ENCODE measurements around the gene CCDC50.

The CCDC50 gene

GRCh38 chr3:191417457-191417729 is 88.2 kb downstream of the CCDC50 start:
- TF ChIP-seq, protein P1, sequence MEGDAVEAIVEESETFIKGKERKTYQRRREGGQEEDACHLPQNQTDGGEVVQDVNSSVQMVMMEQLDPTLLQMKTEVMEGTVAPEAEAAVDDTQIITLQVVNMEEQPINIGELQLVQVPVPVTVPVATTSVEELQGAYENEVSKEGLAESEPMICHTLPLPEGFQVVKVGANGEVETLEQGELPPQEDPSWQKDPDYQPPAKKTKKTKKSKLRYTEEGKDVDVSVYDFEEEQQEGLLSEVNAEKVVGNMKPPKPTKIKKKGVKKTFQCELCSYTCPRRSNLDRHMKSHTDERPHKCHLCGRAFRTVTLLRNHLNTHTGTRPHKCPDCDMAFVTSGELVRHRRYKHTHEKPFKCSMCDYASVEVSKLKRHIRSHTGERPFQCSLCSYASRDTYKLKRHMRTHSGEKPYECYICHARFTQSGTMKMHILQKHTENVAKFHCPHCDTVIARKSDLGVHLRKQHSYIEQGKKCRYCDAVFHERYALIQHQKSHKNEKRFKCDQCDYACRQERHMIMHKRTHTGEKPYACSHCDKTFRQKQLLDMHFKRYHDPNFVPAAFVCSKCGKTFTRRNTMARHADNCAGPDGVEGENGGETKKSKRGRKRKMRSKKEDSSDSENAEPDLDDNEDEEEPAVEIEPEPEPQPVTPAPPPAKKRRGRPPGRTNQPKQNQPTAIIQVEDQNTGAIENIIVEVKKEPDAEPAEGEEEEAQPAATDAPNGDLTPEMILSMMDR (conservative IDR thresholded peaks at IDR 0.05), result no peak
- TF ChIP-seq ZFX (IDR thresholded peaks at IDR 0.05), result no peak
- H3K27ac ChIP-seq, result no peak overlapping the region

DNA sequence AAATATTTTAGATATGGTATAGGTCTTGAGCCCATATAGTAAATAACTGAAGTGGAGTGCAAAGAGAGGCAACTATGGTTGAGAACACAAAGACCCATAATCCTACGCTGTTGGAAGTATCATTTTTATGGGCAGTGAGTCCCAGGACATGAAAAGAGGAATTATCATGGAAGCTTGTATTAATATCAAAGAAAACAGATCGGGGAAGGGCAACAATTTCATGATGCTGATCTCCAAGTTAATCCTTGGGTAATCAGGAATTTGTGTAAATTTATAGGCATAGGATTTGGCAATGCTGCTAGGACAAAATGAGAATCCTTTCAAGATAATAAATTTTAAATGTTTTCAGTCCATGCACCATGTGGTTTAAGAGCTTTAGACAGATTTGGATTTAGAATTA is 91.6 kb downstream of the CCDC50 start:
- TF ChIP-seq, protein P1 (conservative IDR thresholded peaks at IDR 0.05), result no peak
- no peak for TF ChIP-seq ZFX (IDR thresholded peaks at IDR 0.05)
- H3K27ac ChIP-seq, result no peak overlapping the region

DNA sequence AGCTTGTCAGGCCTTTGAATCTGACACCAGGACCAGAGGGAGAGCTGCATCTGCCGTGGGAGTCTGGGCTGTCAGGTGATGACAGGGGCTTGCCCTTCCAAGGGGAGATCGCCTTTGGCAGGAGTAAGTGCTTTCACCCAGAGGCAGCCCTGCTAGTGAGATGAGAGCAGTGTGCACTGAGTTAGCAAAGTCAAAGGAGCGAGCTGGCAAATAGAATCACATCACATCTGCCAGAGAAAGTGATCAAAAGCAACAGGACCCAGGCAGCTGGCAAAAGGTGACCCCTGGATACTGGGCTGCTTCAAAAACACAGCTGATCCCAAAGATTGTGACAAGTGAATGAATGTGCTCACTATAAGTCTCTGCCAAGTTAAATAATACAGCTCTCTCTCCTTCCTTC is 95.7 kb downstream of the CCDC50 start:
- no peak overlapping the region for H3K27ac ChIP-seq
- no peak for TF ChIP-seq ZFX (IDR thresholded peaks at IDR 0.05)
- TF ChIP-seq, protein P1 (conservative IDR thresholded peaks at IDR 0.05), result no peak

GRCh38 chr3:191425322-191425734 is 96.1 kb downstream of the CCDC50 start:
- no peak for TF ChIP-seq ZFX (IDR thresholded peaks at IDR 0.05)
- TF ChIP-seq, protein P1 (conservative IDR thresholded peaks at IDR 0.05), result no peak

GRCh38 chr3:191426311-191426710 is 97.1 kb downstream of the CCDC50 start:
- no peak overlapping the region for H3K27ac ChIP-seq
- TF ChIP-seq, protein P1 (conservative IDR thresholded peaks at IDR 0.05), result no peak
- no peak for TF ChIP-seq ZFX (IDR thresholded peaks at IDR 0.05)

More at GRCh38 chr3:191425322-191425734, 96.1 kb downstream of the CCDC50 start:
- H3K27ac ChIP-seq, result no peak overlapping the region

DNA sequence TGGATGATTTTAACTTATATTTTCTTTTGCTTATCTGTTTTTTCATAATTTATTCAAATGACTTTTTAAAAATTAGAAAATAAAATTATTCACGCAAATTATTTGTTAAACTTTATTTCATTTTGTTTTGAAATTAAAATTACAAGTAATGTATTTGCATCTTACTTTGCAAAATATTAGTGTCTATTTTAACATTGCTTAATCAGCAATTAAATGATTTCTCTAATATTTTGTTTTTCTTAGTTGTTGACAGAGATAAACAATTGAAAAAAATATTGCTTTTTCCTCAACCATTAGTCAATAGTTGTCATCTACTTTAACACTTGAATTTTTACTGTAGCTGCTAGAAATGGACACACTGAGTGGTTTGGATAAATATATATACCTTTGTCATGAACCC is 99.0 kb downstream of the CCDC50 start:
- TF ChIP-seq ZFX (IDR thresholded peaks at IDR 0.05), result no peak
- H3K27ac ChIP-seq, result no peak overlapping the region

- H3K27ac ChIP-seq, result no peak overlapping the region
- TF ChIP-seq ZFX (IDR thresholded peaks at IDR 0.05), result no peak
- TF ChIP-seq, protein P1 (conservative IDR thresholded peaks at IDR 0.05), result no peak
These were observed 100.9 kb downstream of the CCDC50 start for GRCh38 chr3:191430103-191430502.

DNA sequence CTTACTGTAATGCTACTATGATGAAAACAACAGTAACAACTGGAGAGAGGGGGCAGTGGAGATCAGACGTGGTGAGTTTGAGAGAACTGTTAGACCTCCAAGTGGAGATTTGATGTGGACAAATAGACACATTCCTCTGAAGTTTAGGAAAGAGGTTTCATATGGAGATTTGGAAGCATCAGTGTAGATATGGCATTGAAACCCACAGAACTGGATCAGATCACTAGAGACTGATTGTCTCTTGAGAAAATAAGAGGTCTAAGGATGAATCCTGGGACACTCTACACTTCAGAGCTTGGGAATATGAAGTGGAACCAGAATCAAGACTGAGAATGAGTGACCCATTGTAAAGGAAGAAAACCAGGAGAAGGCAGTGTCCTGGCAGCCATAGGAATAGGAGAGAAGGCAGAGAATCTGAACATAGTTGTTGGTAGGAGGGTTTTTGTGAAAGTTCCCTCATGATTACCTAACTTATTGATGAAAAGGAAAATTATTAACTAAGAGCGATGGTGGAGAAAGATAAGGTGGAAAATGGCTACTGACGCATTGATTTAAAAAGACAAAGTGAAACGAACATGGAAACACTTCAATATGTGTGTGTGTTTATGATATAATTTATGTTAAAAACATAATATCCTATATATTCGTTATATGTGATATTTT is 102.1 kb downstream of the CCDC50 start:
- H3K27ac ChIP-seq, result no peak overlapping the region
- TF ChIP-seq, protein P1 (conservative IDR thresholded peaks at IDR 0.05), result no peak
- TF ChIP-seq ZFX (IDR thresholded peaks at IDR 0.05), result no peak

All from C4-2B (cell line).